ENCODE measurements around the gene RASSF3.

- TF ChIP-seq, protein P1, sequence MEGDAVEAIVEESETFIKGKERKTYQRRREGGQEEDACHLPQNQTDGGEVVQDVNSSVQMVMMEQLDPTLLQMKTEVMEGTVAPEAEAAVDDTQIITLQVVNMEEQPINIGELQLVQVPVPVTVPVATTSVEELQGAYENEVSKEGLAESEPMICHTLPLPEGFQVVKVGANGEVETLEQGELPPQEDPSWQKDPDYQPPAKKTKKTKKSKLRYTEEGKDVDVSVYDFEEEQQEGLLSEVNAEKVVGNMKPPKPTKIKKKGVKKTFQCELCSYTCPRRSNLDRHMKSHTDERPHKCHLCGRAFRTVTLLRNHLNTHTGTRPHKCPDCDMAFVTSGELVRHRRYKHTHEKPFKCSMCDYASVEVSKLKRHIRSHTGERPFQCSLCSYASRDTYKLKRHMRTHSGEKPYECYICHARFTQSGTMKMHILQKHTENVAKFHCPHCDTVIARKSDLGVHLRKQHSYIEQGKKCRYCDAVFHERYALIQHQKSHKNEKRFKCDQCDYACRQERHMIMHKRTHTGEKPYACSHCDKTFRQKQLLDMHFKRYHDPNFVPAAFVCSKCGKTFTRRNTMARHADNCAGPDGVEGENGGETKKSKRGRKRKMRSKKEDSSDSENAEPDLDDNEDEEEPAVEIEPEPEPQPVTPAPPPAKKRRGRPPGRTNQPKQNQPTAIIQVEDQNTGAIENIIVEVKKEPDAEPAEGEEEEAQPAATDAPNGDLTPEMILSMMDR (optimal IDR thresholded peaks at IDR 0.05 in 1 of 3, IDR thresholded peaks at IDR 0.05 in 1 of 3, conservative IDR thresholded peaks at IDR 0.05 in 1 of 3; ENCODE audit: extremely low read depth in 1 of 3, insufficient read depth in 2 of 3, low read length in 3 of 3) = no peak
- TF ChIP-seq EZH2 (IDR thresholded peaks at IDR 0.05; ENCODE audit: low read length) = no peak
Observed at GRCh38 chr12:64578566-64578965, 31.7 kb upstream of the RASSF3 start.

Measured in keratinocyte (primary cell).